ENCODE measurements around the gene SMARCE1.

SMARCE1 gene

DNA sequence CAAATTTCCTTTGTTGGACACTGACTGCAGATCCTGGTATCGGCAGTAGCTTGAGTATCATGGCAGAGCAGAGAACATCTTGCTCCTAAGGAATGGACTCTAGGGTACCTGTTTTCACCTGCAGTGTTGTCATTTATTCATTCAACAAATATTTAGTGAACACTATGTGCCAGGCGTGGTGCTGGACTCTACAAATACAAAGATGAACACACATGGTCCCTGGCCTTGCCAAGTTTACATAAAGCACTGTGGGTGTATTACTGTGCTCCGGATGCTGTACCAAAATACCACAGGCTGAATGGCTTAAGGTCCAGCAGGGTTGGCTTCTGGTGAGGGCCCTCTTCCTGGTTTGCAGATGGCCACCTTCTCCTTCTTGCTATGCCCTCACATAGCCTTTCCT lies 68.1 kb downstream of the SMARCE1 start:
- no peak for DNase-seq (ENCODE audit: low spot score)

DNA sequence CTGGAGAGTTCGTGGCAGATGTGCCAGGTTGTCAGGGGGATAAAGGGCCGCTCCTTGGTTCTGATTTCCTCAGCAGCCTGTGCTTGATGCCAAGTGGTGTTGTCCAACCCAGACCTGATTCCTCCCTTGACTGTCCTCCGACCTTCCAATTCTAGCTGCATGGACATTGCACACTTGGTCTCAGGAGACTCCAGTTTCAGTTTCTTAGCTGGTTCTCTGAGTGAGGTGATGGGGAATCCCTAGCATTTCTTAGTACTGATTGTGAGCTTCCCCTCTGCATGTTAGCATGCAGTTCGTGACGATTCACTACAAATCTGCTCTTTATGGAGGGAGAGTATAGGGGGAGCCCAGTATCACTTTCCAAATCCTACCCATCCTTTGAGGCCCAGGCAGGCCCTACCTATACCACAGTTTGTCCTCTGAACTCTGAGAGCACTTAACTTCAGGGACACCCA lies 70.0 kb downstream of the SMARCE1 start:
- DNase-seq (ENCODE audit: low spot score): no peak

DNA sequence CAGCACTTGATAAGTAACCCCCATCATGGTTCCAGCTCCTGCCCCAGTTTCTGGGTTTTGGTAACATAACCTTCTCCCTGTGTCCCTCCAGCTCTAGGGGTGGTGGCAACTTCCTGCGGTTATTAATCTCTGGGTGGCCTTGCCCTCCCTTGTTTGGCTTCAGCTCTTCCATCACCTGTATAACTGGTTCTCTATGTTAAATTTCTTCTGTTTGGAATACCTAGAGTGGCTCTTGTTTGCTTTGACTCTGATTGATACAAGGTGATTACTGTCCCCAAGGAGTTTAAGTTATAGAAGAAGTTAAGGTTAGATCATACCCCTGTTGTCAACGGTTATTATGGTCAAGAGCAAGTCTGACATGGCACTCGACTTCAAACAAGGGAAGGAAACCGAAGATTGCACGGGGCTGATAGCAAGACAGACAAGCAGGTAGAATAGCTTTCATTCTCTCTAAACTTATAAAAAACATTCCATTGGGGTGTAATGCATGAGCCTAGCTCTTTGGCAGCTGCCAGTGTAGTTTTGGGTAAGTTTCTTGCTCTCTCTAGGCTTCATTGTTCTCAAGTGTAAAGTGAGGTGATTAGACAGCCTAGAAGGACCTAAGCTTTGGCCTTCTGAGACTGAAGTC lies 71.4 kb downstream of the SMARCE1 start:
- DNase-seq (ENCODE audit: low spot score): no peak

All from Ammon's horn (tissue), 1 donor.